Lower lobe of right lung (tissue), 2 donors: ENCODE results near the gene NINL. TPM values are rescaled to one million over a fixed set of nuclear protein-coding genes. Genes with fewer than 3 reads are reported as not detected.

ENCODE experiments used
- ATAC-seq, 2 donors: fragments of 200-7000 bp; cut with Tn5 transposase; one replicate each; pipeline ENCODE4 v1.9.1; 2020 to 2022; ENCODE audit warnings: mild to moderate bottlenecking in 2 of 2, moderate library complexity in 2 of 2
- DNase-seq: peaks from one replicate; pipeline ENCODE4 v3.0.0-alpha.2; 2020
- H3K27ac ChIP-seq: fragments of 200-600 bp; one replicate; pipeline ENCODE4 v1.8.0; 2022
- H3K27me3 ChIP-seq: fragments of 200-600 bp; one replicate; pipeline ENCODE4 v1.8.0; 2022; ENCODE audit warnings: low read depth
- H3K36me3 ChIP-seq: fragments of 200-600 bp; one replicate; pipeline ENCODE4 v1.8.0; 2022; ENCODE audit warnings: mild to moderate bottlenecking
- H3K4me1 ChIP-seq: fragments of 200-600 bp; one replicate; pipeline ENCODE4 v1.8.0; 2022
- H3K4me3 ChIP-seq: fragments of 200-600 bp; one replicate; pipeline ENCODE4 v1.8.0; 2022; ENCODE audit warnings: mild to moderate bottlenecking
- H3K9me3 ChIP-seq: fragments of 200-600 bp; one replicate; pipeline ENCODE4 v1.8.0; 2022
- CTCF ChIP-seq: fragments of 200-600 bp; IDR thresholded peaks from one replicate; pipeline ENCODE4 v1.8.0; 2022; ENCODE audit warnings: antibody characterized with exemption, mild to moderate bottlenecking
- intact Hi-C: fragments of 100-400 bp; cut with DNase I; formaldehyde crosslinking; loops from one replicate; pipeline ENCODE4 v1.11.0; 2022
- total RNA-seq: library from RNA; stranded (reverse); fragmentation: NEBNext Ultra II Directional; extraction: Animal tissue kit (Norgen Biotek cat#: 25700); gene quantifications from one replicate; pipeline ENCODE4 v1.2.1, GENCODE V29; 2021
- donor health status: DM: no; HTN: yes; CAD: no; lungs with severe emphysema.

Gene NINL
- total RNA-seq, 1 donor from 2014 or later: 10.7 TPM

- no peak for TF ChIP-seq CTCF
- ATAC-seq: no peak
These were observed 36.7 kb downstream of the NINL start for GRCh38 chr20:25548613-25549086.

GRCh38 chr20:25547999-25548398, 37.3 kb downstream of the NINL start:
- intact Hi-C loops: no loop called here
- TF ChIP-seq CTCF: no peak
- ATAC-seq (no peak), DNase-seq (no peak)
- Histone ChIP-seq H3K4me3 (no peak overlapping the region), H3K27me3 (no peaks in the 10 kb centered on the region), H3K9me3 (no peaks in the 10 kb centered on the region), H3K4me1 (peaks cover 32% of the 10 kb centered on the region), H3K36me3 (no peaks in the 10 kb centered on the region), H3K27ac (no peak overlapping the region)

More at GRCh38 chr20:25548613-25549086, 36.7 kb downstream of the NINL start:
- peaks cover 34% of the 10 kb centered on the region for H3K4me1 ChIP-seq
- no peak overlapping the region for H3K4me3 ChIP-seq
- no peaks in the 10 kb centered on the region for H3K27me3 ChIP-seq
- intact Hi-C loops: no loop called here
- H3K27ac ChIP-seq: no peak overlapping the region
- DNase-seq: no peak
- no peaks in the 10 kb centered on the region for H3K9me3 ChIP-seq
- H3K36me3 ChIP-seq: no peaks in the 10 kb centered on the region

DNA sequence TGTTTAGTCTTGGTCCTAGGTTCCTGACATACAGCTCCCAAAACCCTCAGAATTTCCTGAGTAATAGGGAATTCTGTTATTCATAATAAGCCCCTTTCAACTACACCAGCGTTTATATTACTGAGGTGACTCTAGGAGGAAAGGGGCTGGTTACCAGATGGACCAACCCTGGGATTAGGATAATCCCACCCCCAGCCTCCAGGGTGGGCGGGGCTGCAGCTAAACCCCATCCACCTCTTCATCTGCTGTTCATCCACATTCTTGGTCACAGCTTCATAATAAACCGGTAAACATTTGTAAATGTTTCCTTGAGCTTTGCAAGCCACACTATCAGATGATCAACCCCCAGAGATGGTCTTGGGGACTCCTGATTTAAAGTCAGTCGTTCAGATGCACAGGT, 38.3 kb downstream of the NINL start:
- no peak for TF ChIP-seq CTCF
- intact Hi-C loops: no loop called here
- Histone ChIP-seq H3K4me3 (no peak overlapping the region), H3K27ac (no peak overlapping the region), H3K36me3 (no peaks in the 10 kb centered on the region), H3K4me1 (peaks cover 33% of the 10 kb centered on the region), H3K9me3 (no peaks in the 10 kb centered on the region), H3K27me3 (no peaks in the 10 kb centered on the region)
- ATAC-seq: no peak
- DNase-seq: no peak

GRCh38 chr20:25546048-25546447, 39.3 kb downstream of the NINL start:
- intact Hi-C loops: no loop called here
- peak; percentile 65 to 71 for ATAC-seq
- Histone ChIP-seq H3K4me1 (peaks cover 43% of the 10 kb centered on the region), H3K36me3 (no peaks in the 10 kb centered on the region), H3K4me3 (no peak overlapping the region), H3K9me3 (no peaks in the 10 kb centered on the region), H3K27ac (peak overlapping the region; percentile 13), H3K27me3 (no peaks in the 10 kb centered on the region)
- no peak for DNase-seq
- TF ChIP-seq CTCF: no peak

DNA sequence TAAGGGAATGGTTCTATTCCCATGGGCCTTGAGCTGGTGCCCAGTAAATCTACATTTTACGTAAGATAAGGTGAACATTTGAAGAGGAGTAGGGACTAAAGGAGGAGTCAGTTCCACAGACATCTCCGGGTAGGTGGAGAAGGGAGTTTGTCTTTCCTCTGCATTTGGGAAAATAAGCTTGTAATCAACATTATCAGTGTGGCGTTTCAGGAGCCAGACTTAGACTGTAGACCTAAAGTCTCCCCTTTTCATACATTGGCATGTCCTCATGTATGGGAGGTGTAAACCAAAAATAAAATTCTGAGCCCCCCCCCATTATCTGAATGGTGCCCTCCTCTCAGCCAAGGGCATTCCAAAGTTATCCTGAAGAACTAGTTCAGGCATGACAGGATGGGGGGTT, 40.2 kb downstream of the NINL start:
- H3K4me3 ChIP-seq: no peak overlapping the region
- H3K4me1 ChIP-seq: peaks cover 40% of the 10 kb centered on the region
- H3K27me3 ChIP-seq: no peaks in the 10 kb centered on the region
- no peak for TF ChIP-seq CTCF
- no peaks in the 10 kb centered on the region for H3K9me3 ChIP-seq
- DNase-seq: no peak
- intact Hi-C loops: no loop called here
- H3K36me3 ChIP-seq: no peaks in the 10 kb centered on the region
- no peak for ATAC-seq
- H3K27ac ChIP-seq: peak overlapping the region; percentile 13

GRCh38 chr20:25544734-25545133, 40.6 kb downstream of the NINL start:
- Histone ChIP-seq H3K4me1 (peaks cover 37% of the 10 kb centered on the region), H3K36me3 (no peaks in the 10 kb centered on the region), H3K4me3 (no peak overlapping the region), H3K27me3 (no peaks in the 10 kb centered on the region), H3K27ac (no peak overlapping the region), H3K9me3 (no peaks in the 10 kb centered on the region)
- TF ChIP-seq CTCF: no peak
- DNase-seq (no peak), ATAC-seq (no peak)
- intact Hi-C loops: no loop called here
